AG04450 (cell line): ENCODE measurements around the gene RASA2. TPM values are rescaled to one million over a fixed set of nuclear protein-coding genes. Genes with fewer than 3 reads are reported as not detected.

Experiments
- CTCF ChIA-PET: fragments of 300-600, 350-600 bp; formaldehyde crosslinking; extraction: SDS; loops from one replicate; lab custom pipeline; 2022; ENCODE audit warnings: antibody characterized with exemption, inconsistent platforms; lab: Charles Lee
- POLR2A ChIA-PET: fragments of 350-600 bp; formaldehyde crosslinking; extraction: SDS; loops from one replicate; lab custom pipeline; 2021; ENCODE audit warnings: antibody characterized with exemption, inconsistent platforms; lab: Yijun Ruan, JAX
- DNase-seq: peaks from one replicate; pipeline ENCODE4 v3.0.0-alpha.2; 2011; ENCODE audit warnings: low read depth, low spot score
- H3K27ac ChIP-seq: one replicate; pipeline ENCODE4 v1.5.1; 2012; ENCODE audit warnings: low read depth, low read length, control low read depth
- H3K27me3 ChIP-seq: one replicate; pipeline ENCODE4 v1.6.0; 2012; ENCODE audit warnings: low read length; ENCODE audit not compliant: control insufficient read depth, insufficient read depth
- H3K4me3 ChIP-seq: 2 replicates; pipeline ENCODE4 v1.5.1; 2011; ENCODE audit warnings: mild to moderate bottlenecking, low read depth, low read length, control low read depth
- H3K9me3 ChIP-seq: 2 replicates; pipeline ENCODE4 v1.5.1; 2012; ENCODE audit warnings: low read length; ENCODE audit not compliant: control insufficient read depth, insufficient read depth
- polyA plus RNA-seq: library from polyadenylated mRNA; depleted of rRNA; stranded (reverse); fragments of >200 nt; gene quantifications from 2 replicates; pipeline ENCODE4 v1.2.3, GENCODE V29; 2011
- TF ChIP-seq, protein P1 (sequence below): IDR thresholded peaks from 2 replicates; pipeline ENCODE4 v1.5.1; 2011; ENCODE audit warnings: low read depth, low read length, control low read depth, inconsistent platforms

RASA2 gene
- polyA plus RNA-seq, 1 experiment: 11.6 TPM

GRCh38 chr3:141519587-141519986 is 32.8 kb downstream of the RASA2 start:
- no peak for DNase-seq
- CTCF ChIA-PET: no interaction called here
- Histone ChIP-seq H3K27ac (no peak overlapping the region), H3K27me3 (no peaks in the 10 kb centered on the region), H3K9me3 (peaks cover 4% of the 10 kb centered on the region; the same call in 1 of the 2 replicates), H3K4me3 (no peak overlapping the region)
- POLR2A ChIA-PET: interaction anchor here (0.7 kb wide), 1 partner anchor 9 kb away, joined by 5 read pairs; no protein-coding TSS in a partner anchor
- TF ChIP-seq, protein P1, sequence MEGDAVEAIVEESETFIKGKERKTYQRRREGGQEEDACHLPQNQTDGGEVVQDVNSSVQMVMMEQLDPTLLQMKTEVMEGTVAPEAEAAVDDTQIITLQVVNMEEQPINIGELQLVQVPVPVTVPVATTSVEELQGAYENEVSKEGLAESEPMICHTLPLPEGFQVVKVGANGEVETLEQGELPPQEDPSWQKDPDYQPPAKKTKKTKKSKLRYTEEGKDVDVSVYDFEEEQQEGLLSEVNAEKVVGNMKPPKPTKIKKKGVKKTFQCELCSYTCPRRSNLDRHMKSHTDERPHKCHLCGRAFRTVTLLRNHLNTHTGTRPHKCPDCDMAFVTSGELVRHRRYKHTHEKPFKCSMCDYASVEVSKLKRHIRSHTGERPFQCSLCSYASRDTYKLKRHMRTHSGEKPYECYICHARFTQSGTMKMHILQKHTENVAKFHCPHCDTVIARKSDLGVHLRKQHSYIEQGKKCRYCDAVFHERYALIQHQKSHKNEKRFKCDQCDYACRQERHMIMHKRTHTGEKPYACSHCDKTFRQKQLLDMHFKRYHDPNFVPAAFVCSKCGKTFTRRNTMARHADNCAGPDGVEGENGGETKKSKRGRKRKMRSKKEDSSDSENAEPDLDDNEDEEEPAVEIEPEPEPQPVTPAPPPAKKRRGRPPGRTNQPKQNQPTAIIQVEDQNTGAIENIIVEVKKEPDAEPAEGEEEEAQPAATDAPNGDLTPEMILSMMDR: no peak

- peaks cover 4% of the 10 kb centered on the region; the same call in 1 of the 2 replicates for H3K9me3 ChIP-seq
Measured at GRCh38 chr3:141521781-141522180, 35.0 kb downstream of the RASA2 start.

DNA sequence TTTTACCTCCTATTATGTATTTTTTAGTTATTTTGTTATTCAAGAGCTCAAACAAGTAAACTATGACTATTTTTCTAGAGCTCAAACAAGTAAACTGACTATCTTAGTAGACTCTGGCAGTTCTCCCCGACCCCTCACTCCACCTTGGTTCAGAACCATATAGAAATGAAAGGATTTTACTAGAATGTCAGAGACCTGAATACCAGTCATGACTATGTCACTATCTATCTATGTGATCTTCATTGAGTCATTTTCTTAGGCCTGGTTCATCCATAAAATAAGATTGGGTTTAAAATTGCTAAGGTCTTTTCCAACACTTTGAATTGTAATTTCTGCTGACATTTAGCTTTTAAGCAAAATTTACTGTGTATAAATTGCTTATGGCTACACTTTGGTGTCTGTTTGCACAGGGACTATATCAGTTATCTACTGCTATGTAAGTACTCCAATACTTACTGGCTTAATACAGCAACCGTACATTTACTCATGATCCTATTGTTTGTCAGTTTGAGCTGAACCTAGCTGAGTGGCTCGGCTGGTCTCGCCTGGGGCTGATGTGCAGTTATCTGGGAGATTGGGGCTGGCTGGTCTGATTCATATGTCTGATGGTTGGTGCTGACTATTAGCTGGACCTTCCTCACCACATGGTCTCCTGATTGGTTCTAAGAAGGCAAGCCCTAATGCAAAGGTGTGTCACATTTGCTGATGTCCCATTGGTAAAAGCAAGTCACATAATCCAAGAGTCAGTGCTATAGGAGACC is 37.0 kb downstream of the RASA2 start:
- DNase-seq: no peak
- CTCF ChIA-PET: interaction anchor here (0.5 to 1.4 kb wide), 2 partner anchors 38 to 511 kb away, joined by 4 read pairs; no protein-coding TSS in a partner anchor
- H3K27ac ChIP-seq: no peak overlapping the region

More at GRCh38 chr3:141521781-141522180, 35.0 kb downstream of the RASA2 start:
- Histone ChIP-seq H3K4me3 (no peak overlapping the region), H3K27ac (no peak overlapping the region), H3K27me3 (no peaks in the 10 kb centered on the region)
- POLR2A ChIA-PET: no interaction called here
- DNase-seq: no peak
- CTCF ChIA-PET: interaction anchor here (0.7 to 1.0 kb wide), 2 partner anchors 61 to 161 kb away, joined by 3 read pairs; no protein-coding TSS in a partner anchor
- TF ChIP-seq, protein P1: no peak

DNA sequence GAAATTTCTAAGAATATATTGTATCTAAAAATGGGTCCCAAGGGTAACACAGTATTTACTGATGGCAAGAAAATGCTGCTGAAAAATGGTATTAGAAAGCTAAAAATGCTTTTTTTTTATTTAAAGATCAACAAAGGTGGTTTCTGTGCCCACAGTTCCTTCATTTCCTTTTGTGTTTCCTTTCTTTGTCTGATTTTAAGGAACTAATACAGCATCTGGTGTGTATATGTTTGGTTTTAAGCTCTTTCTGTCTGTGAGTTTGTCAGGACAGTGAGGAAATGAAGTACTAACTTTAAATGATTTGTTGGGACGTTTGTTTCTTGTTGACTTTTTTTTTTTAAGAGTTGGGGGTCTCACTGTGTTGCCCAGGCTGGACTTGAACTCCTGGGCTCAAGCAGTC is 38.2 kb downstream of the RASA2 start:
- ChIA-PET CTCF (interaction anchor here (0.6 to 1.4 kb wide), 2 partner anchors 36 to 601 kb away, joined by 4 read pairs; no protein-coding TSS in a partner anchor), POLR2A (no interaction called here)
- DNase-seq: no peak

More for the DNA sequence above, 37.0 kb downstream of the RASA2 start:
- TF ChIP-seq, protein P1: no peak
- POLR2A ChIA-PET: no interaction called here
- no peak overlapping the region for H3K4me3 ChIP-seq
- H3K27me3 ChIP-seq: no peaks in the 10 kb centered on the region
- H3K9me3 ChIP-seq: no peaks in the 10 kb centered on the region

More for the DNA sequence above, 38.2 kb downstream of the RASA2 start:
- H3K9me3 ChIP-seq: no peaks in the 10 kb centered on the region
- H3K27ac ChIP-seq: no peak overlapping the region
- H3K27me3 ChIP-seq: no peaks in the 10 kb centered on the region
- TF ChIP-seq, protein P1: no peak
- no peak overlapping the region for H3K4me3 ChIP-seq
